ENCODE measurements around the gene GDPD3.

The GDPD3 gene

DNA sequence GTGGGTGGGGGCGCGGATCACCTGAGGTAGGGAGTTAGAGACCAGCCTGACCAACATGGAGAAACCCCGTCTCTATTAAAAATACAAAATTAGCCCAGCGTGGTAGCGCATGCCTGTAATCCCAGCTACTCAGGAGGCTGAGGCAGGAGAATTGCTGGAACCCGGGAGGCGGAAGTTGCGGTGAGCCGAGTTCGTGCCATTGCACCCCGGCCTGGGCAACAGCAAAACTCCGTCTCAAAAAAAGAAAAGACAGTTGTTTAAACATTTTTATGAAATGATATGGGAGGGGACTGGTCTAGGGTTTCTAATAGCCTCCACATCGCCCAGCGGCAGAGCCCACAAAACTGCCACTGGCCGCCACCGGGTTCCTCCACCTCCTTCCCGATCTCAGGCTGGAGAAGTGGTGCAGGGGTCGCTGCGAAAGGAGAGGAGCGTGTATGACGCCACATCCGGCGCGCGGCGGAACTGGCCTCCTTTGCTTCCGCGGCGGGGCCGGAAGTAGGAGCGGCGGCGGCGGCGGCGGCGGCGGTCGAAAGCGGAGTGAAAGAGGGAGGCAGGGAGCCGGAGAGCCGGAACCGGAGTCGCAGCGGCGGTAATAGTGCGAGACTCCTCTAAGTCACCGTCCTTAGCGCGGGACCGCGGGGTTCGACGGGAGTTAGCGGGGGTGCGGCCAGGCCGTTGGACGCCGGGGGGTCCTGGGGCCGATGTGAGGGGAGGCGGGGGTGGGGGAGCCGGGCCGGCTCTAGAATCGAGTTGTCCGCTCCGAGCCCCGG, 37.6 kb downstream of the GDPD3 start, which contains the start of gene PPP4C:
Gene PPP4C, plus strand, starts transcription at position 492 of the 773 bp plus-strand sequence. CDS start 384 bp downstream, outside the sequence.
- Histone ChIP-seq H3K36me3 (ENCODE audit: control insufficient read depth, insufficient read depth, low read length) (peaks cover 64% of the 10 kb centered on the region), H3K4me3 (ENCODE audit: extremely low read depth, insufficient read depth, low read length, poor library complexity, severe bottlenecking) (peak within 1 kb of the TSS; percentile 95), H3K9me3 (ENCODE audit: control insufficient read depth, low read length) (no peaks in the 10 kb centered on the region), H3K4me1 (ENCODE audit: control insufficient read depth, insufficient read depth, low read length, poor library complexity, severe bottlenecking) (peaks cover 11% of the 10 kb centered on the region), H3K27ac (ENCODE audit: low read depth, low read length, severe bottlenecking) (peak within 1 kb of the TSS; percentile 81)
- 2 to 9% methylated on average over 37 to 60 of the region's 67 CpGs for WGBS, 2 experiments (ENCODE audit: insufficient coverage in 2 of 2)

DNA sequence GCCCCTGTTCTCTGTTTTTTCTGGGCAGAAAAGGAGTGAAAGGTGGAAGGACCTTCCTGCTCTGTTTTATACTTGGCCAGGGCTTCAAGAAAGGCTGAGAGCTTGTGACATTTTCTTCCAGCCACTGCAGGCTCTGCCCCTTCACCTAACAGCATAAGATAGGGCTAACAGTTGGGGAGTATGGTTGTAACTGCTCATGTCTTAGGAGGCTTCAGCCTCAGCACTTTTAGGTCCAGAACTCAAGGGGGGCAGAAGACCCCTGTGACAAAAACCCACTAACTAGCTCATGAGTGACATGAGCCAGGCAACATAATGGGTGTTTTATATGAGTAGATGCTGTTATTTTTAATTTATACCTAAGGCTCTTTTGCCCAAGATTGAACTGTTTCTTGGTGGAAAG, 42.8 kb downstream of the GDPD3 start:
- no peak overlapping the region for H3K27ac ChIP-seq (ENCODE audit: low read depth, low read length, severe bottlenecking)
- H3K4me1 ChIP-seq (ENCODE audit: control insufficient read depth, insufficient read depth, low read length, poor library complexity, severe bottlenecking): peaks cover 24% of the 10 kb centered on the region
- no peak overlapping the region for H3K4me3 ChIP-seq (ENCODE audit: extremely low read depth, insufficient read depth, low read length, poor library complexity, severe bottlenecking)
- H3K36me3 ChIP-seq (ENCODE audit: control insufficient read depth, insufficient read depth, low read length): peaks cover 66% of the 10 kb centered on the region
- H3K9me3 ChIP-seq (ENCODE audit: control insufficient read depth, low read length): no peaks in the 10 kb centered on the region

DNA sequence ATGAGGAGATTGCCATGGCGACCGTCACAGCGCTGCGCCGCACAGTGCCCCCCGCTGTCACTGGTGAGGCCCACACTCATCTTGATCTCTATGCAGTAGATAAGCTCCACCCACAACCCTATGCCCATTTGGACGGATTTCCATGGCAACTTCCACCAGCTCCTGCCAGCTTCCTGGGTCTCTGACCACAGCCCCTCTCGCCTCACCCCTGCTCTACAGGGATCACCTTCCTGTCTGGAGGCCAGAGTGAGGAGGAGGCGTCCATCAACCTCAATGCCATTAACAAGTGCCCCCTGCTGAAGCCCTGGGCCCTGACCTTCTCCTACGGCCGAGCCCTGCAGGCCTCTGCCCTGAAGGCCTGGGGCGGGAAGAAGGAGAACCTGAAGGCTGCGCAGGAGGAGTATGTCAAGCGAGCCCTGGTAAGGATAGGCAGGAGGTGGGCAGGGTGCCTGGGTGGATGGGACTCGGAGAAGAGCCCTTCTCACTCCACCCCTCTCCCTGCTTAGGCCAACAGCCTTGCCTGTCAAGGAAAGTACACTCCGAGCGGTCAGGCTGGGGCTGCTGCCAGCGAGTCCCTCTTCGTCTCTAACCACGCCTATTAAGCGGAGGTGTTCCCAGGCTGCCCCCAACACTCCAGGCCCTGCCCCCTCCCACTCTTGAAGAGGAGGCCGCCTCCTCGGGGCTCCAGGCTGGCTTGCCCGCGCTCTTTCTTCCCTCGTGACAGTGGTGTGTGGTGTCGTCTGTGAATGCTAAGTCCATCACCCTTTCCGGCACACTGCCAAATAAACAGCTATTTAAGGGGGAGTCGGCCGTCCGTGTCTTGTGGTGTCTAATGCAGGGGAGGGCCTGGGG, 43.5 kb downstream of the GDPD3 start:
- Histone ChIP-seq H3K27ac (ENCODE audit: low read depth, low read length, severe bottlenecking) (no peak overlapping the region), H3K36me3 (ENCODE audit: control insufficient read depth, insufficient read depth, low read length) (peaks cover 66% of the 10 kb centered on the region), H3K9me3 (ENCODE audit: control insufficient read depth, low read length) (no peaks in the 10 kb centered on the region), H3K4me3 (ENCODE audit: extremely low read depth, insufficient read depth, low read length, poor library complexity, severe bottlenecking) (no peak overlapping the region), H3K4me1 (ENCODE audit: control insufficient read depth, insufficient read depth, low read length, poor library complexity, severe bottlenecking) (peaks cover 22% of the 10 kb centered on the region)
- WGBS, 2 experiments (ENCODE audit: insufficient coverage in 2 of 2): 96% methylated on average over 22 to 27 of the region's 31 CpGs

DNA sequence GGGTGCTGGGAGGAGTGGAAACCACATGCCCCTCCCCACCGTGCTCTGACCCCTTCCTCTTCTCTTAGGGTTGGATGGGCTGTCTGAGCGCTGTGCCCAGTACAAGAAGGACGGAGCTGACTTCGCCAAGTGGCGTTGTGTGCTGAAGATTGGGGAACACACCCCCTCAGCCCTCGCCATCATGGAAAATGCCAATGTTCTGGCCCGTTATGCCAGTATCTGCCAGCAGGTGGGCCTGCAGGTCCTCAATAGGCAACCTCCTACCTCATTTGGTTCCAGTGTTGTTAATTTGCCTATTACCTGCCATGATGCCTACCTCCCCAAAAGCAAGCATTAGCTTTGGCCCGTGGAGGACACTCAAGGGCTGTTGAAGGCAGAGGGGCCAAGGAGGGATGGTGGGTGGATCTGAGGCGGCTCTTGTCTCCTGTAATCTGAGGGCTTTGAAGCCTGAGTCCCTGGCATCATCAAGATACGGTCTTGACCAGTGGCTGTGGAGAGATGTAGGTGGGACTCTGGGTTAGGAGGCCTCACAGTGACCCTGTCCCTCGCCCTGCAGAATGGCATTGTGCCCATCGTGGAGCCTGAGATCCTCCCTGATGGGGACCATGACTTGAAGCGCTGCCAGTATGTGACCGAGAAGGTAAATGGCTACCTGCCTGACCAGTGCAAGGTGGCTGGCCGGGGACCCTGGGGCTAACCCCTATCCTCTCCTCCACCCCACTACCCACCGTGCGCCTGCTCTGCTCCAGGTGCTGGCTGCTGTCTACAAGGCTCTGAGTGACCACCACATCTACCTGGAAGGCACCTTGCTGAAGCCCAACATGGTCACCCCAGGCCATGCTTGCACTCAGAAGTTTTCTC, 44.4 kb downstream of the GDPD3 start:
- Histone ChIP-seq H3K4me1 (ENCODE audit: control insufficient read depth, insufficient read depth, low read length, poor library complexity, severe bottlenecking) (peaks cover 22% of the 10 kb centered on the region), H3K36me3 (ENCODE audit: control insufficient read depth, insufficient read depth, low read length) (peaks cover 66% of the 10 kb centered on the region), H3K27ac (ENCODE audit: low read depth, low read length, severe bottlenecking) (no peak overlapping the region), H3K4me3 (ENCODE audit: extremely low read depth, insufficient read depth, low read length, poor library complexity, severe bottlenecking) (no peak overlapping the region), H3K9me3 (ENCODE audit: control insufficient read depth, low read length) (no peaks in the 10 kb centered on the region)
- 95 to 100% methylated on average over 12 to 14 of the region's 17 CpGs for WGBS, 2 experiments (ENCODE audit: insufficient coverage in 2 of 2)

DNA sequence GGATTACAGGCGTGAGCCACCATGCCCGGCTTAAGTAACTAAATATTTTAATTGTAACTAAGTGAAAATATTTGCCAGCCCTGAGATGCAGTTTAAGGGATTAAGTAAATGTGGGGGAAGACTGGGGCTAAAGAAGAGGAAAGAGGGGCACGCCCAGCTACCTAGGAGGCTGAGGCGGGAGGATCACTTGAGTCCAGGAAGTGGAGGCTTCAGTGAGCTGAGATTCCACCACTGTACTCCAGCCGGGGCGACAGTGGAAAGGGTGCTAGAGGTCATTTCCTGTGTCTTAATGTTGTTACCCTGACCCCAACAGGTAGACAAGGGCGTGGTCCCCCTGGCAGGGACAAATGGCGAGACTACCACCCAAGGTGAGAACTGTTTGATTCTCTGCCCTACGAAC, 45.0 kb downstream of the GDPD3 start:
- no peak overlapping the region for H3K4me3 ChIP-seq (ENCODE audit: extremely low read depth, insufficient read depth, low read length, poor library complexity, severe bottlenecking)

DNA sequence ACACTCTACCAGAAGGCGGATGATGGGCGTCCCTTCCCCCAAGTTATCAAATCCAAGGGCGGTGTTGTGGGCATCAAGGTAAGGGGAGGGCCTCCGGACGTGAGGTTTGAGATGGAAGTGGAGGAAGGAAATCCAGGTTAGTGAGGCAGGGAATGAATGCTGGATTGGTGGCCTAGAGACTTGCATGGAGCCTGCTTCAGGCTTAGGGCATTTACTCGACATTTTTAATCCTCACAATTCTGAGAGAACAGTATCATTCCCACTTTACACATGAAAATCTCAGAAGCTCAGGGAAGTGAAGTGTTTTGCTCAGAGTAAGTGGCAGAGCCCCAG, 45.8 kb downstream of the GDPD3 start:
- no peaks in the 10 kb centered on the region for H3K9me3 ChIP-seq (ENCODE audit: control insufficient read depth, low read length)
- 94 to 96% methylated on average over 3 to 5 of the region's 6 CpGs for WGBS, 2 experiments (ENCODE audit: insufficient coverage in 2 of 2)
- no peak overlapping the region for H3K27ac ChIP-seq (ENCODE audit: low read depth, low read length, severe bottlenecking)
- peaks cover 31% of the 10 kb centered on the region for H3K4me1 ChIP-seq (ENCODE audit: control insufficient read depth, insufficient read depth, low read length, poor library complexity, severe bottlenecking)
- peak overlapping the region; percentile 97 for H3K4me3 ChIP-seq (ENCODE audit: extremely low read depth, insufficient read depth, low read length, poor library complexity, severe bottlenecking)
- H3K36me3 ChIP-seq (ENCODE audit: control insufficient read depth, insufficient read depth, low read length): peaks cover 60% of the 10 kb centered on the region

More for the DNA sequence above, 45.0 kb downstream of the GDPD3 start:
- peaks cover 28% of the 10 kb centered on the region for H3K4me1 ChIP-seq (ENCODE audit: control insufficient read depth, insufficient read depth, low read length, poor library complexity, severe bottlenecking)
- no peaks in the 10 kb centered on the region for H3K9me3 ChIP-seq (ENCODE audit: control insufficient read depth, low read length)
- H3K27ac ChIP-seq (ENCODE audit: low read depth, low read length, severe bottlenecking): no peak overlapping the region
- H3K36me3 ChIP-seq (ENCODE audit: control insufficient read depth, insufficient read depth, low read length): peaks cover 66% of the 10 kb centered on the region
- 96 to 99% methylated on average over 7 to 9 of the region's 9 CpGs for WGBS, 2 experiments (ENCODE audit: insufficient coverage in 2 of 2)

DNA sequence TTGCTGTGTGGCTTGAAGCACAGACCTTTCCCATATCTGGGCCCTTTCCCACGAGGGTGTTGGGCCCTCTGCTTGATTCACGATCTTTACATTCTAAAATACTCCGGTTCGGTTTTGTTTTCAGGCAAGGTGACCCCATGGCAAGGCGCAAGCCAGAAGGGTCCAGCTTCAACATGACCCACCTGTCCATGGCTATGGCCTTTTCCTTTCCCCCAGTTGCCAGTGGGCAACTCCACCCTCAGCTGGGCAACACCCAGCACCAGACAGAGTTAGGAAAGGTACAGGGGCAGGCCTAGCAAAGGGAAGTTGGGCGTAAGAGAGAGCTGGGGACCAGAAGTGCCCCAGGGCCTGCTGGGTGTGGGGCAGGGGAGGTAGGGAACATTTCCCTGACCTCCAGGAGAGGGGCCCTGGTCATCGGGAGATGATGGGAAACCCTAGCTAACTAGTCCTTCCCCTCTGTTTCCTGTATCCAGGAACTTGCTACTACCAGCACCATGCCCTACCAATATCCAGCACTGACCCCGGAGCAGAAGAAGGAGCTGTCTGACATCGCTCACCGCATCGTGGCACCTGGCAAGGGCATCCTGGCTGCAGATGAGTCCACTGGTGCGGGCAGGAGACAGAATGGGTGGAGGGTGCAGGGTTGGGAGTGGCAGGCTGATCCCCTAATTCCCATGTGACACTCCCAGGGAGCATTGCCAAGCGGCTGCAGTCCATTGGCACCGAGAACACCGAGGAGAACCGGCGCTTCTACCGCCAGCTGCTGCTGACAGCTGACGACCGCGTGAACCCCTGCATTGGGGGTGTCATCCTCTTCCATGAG, 46.4 kb downstream of the GDPD3 start:
- H3K27ac ChIP-seq (ENCODE audit: low read depth, low read length, severe bottlenecking): no peak overlapping the region
- 79 to 82% methylated on average over 19 to 21 of the region's 21 CpGs for WGBS, 2 experiments (ENCODE audit: insufficient coverage in 2 of 2)

DNA sequence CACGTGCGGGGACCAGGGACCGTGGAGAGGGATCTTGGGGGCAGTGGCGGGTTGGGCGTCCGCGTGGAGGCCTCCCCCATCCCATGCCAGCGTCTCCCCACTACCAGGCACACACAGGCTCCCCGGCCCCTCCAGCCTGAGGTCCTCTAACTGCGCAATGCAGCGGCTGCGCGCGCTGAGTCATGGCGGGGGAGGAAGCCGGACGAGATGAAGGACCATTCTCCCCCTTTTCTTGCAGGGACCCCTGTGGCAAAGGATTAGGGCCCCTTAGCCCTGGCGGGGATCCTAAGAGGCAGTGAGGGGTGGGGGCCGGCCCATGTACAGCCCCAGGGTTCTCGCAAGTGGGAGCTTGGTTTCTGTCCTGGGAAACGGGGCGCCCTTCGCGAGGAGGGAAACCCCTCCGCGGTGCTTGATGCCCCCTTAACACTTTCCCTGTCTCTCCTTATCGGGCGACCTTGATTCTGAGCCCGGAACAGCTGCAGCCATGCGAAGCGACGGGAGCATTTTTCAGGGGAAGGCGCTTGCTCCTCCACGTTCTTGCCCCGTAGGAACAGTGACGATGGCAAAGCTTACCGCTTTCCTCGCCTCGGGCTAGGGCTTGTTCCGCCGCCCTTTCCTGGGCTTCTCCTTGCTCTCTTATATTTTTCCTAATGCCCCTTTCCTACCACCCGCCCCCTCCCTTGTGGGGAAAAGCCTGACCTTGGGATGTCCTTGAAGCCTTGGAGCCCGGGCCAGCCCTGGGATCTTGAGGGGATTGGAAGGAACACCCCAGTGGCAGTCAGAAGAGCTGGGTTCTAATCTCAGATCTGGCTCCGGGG, 47.2 kb downstream of the GDPD3 start:
- WGBS, 2 experiments (ENCODE audit: insufficient coverage in 2 of 2): 1 to 2% methylated on average over 28 to 29 of the region's 44 CpGs
- peak overlapping the region; percentile 97 for H3K4me3 ChIP-seq (ENCODE audit: extremely low read depth, insufficient read depth, low read length, poor library complexity, severe bottlenecking)
- H3K27ac ChIP-seq (ENCODE audit: low read depth, low read length, severe bottlenecking): peak overlapping the region; percentile 99
- peaks cover 31% of the 10 kb centered on the region for H3K4me1 ChIP-seq (ENCODE audit: control insufficient read depth, insufficient read depth, low read length, poor library complexity, severe bottlenecking)
- H3K36me3 ChIP-seq (ENCODE audit: control insufficient read depth, insufficient read depth, low read length): peaks cover 49% of the 10 kb centered on the region
- H3K9me3 ChIP-seq (ENCODE audit: control insufficient read depth, low read length): no peaks in the 10 kb centered on the region

More for the DNA sequence above, 46.4 kb downstream of the GDPD3 start:
- peak overlapping the region; percentile 97 for H3K4me3 ChIP-seq (ENCODE audit: extremely low read depth, insufficient read depth, low read length, poor library complexity, severe bottlenecking)
- peaks cover 31% of the 10 kb centered on the region for H3K4me1 ChIP-seq (ENCODE audit: control insufficient read depth, insufficient read depth, low read length, poor library complexity, severe bottlenecking)
- H3K9me3 ChIP-seq (ENCODE audit: control insufficient read depth, low read length): no peaks in the 10 kb centered on the region
- H3K36me3 ChIP-seq (ENCODE audit: control insufficient read depth, insufficient read depth, low read length): peaks cover 55% of the 10 kb centered on the region

DNA sequence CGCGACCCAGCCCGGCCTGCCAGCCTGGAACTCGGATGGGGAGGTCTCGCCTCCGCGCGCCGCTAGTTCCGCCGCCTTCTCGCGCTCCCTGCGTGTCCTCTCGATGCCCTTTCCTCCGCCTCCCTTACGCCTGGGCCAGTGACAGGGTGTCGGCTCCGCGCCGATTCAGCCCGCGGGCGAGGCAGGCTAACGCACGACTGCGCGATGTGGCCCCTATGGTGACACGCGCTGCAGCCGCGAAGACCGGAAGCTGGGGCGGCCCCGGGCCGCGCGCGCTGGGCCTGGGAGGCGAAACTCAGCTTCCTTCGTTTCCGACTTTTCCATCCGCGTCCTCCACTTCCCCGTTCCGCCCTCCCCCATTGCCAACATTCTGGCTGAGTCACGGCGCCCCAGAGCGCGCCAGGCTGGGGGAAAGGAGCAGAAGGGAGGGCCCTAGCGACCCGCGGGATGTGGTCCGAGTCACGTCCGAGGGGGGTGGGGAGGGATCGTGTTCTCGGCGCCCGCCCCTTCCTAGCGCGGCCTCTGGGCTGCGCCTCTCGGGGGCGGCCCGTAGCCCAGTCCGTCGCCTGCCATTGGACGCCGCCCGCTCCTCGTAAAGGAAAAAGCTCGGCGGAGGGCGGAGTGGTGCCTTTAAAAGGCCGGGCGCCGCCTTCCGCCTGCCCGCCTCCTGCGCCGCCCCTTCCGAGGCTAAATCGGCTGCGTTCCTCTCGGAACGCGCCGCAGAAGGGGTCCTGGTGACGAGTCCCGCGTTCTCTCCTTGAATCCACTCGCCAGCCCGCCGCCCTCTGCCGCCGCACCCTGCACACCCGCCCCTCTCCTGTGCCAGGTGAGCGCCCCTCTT, 48.0 kb downstream of the GDPD3 start, which contains the start of gene ALDOA:
Gene ALDOA, plus strand, starts transcription at position 659 of the 841 bp plus-strand sequence. CDS start 1,138 bp downstream, outside the sequence.
- Histone ChIP-seq H3K27ac (ENCODE audit: low read depth, low read length, severe bottlenecking) (peak within 1 kb of the TSS; percentile 99), H3K36me3 (ENCODE audit: control insufficient read depth, insufficient read depth, low read length) (peaks cover 49% of the 10 kb centered on the region), H3K4me1 (ENCODE audit: control insufficient read depth, insufficient read depth, low read length, poor library complexity, severe bottlenecking) (peaks cover 31% of the 10 kb centered on the region), H3K4me3 (ENCODE audit: extremely low read depth, insufficient read depth, low read length, poor library complexity, severe bottlenecking) (peak within 1 kb of the TSS; percentile 97), H3K9me3 (ENCODE audit: control insufficient read depth, low read length) (no peaks in the 10 kb centered on the region)
- 0% methylated on average over 67 to 71 of the region's 99 CpGs for WGBS, 2 experiments (ENCODE audit: insufficient coverage in 2 of 2)
